ENCODE data around the gene RNF4.

The RNF4 gene

GRCh38 chr4:2448589-2448988 lies 20.3 kb upstream of the RNF4 start:
- H4K20me1 ChIP-seq (ENCODE audit: insufficient read depth, low read length): no peaks in the 10 kb centered on the region
- H3K4me1 ChIP-seq (ENCODE audit: insufficient read depth, low read length, severe bottlenecking): no peaks in the 10 kb centered on the region
- H3K4me3 ChIP-seq (ENCODE audit: low read depth, low read length, poor library complexity, severe bottlenecking): no peak overlapping the region
- no peaks in the 10 kb centered on the region for H3K79me2 ChIP-seq (ENCODE audit: insufficient read depth, low read length)
- no peaks in the 10 kb centered on the region for H3F3A ChIP-seq (ENCODE audit: insufficient read depth, low read length)
- no peaks in the 10 kb centered on the region for H3K36me3 ChIP-seq (ENCODE audit: insufficient read depth, low read length)
- H3K9ac ChIP-seq (ENCODE audit: low read length): no peak overlapping the region
- H2AFZ ChIP-seq (ENCODE audit: low read length): no peak overlapping the region
- no peak overlapping the region for H3K4me2 ChIP-seq (ENCODE audit: low read length)
- TF ChIP-seq CTCF (IDR thresholded peaks at IDR 0.05; ENCODE audit: low read length) (no peak), EZH2 (IDR thresholded peaks at IDR 0.05; ENCODE audit: borderline replicate concordance, low read length) (no peak)
- no peaks in the 10 kb centered on the region for H3K9me2 ChIP-seq (ENCODE audit: low read depth, low read length)
- H3K27me3 ChIP-seq (ENCODE audit: insufficient read depth, low read length): no peaks in the 10 kb centered on the region
- H3K27ac ChIP-seq (ENCODE audit: low read depth, low read length, poor library complexity, severe bottlenecking): no peak overlapping the region
- H3K9me3 ChIP-seq (ENCODE audit: low read length): no peaks in the 10 kb centered on the region

- H4K20me1 ChIP-seq (ENCODE audit: insufficient read depth, low read length): no peaks in the 10 kb centered on the region
- no peaks in the 10 kb centered on the region for H3K27me3 ChIP-seq (ENCODE audit: insufficient read depth, low read length)
- H3K36me3 ChIP-seq (ENCODE audit: insufficient read depth, low read length): no peaks in the 10 kb centered on the region
- no peaks in the 10 kb centered on the region for H3K9me3 ChIP-seq (ENCODE audit: low read length)
- no peak overlapping the region for H3K4me3 ChIP-seq (ENCODE audit: low read depth, low read length, poor library complexity, severe bottlenecking)
- no peaks in the 10 kb centered on the region for H3K79me2 ChIP-seq (ENCODE audit: insufficient read depth, low read length)
- H3K4me1 ChIP-seq (ENCODE audit: insufficient read depth, low read length, severe bottlenecking): no peaks in the 10 kb centered on the region
- no peak overlapping the region for H2AFZ ChIP-seq (ENCODE audit: low read length)
- H3K9ac ChIP-seq (ENCODE audit: low read length): no peak overlapping the region
- no peak overlapping the region for H3K4me2 ChIP-seq (ENCODE audit: low read length)
- no peak overlapping the region for H3K27ac ChIP-seq (ENCODE audit: low read depth, low read length, poor library complexity, severe bottlenecking)
- no peaks in the 10 kb centered on the region for H3K9me2 ChIP-seq (ENCODE audit: low read depth, low read length)
- no peaks in the 10 kb centered on the region for H3F3A ChIP-seq (ENCODE audit: insufficient read depth, low read length)
- TF ChIP-seq EZH2 (IDR thresholded peaks at IDR 0.05; ENCODE audit: borderline replicate concordance, low read length): no peak
- no peak for TF ChIP-seq CTCF (IDR thresholded peaks at IDR 0.05; ENCODE audit: low read length)
These were observed 19.9 kb upstream of the RNF4 start for GRCh38 chr4:2449051-2449450.

GRCh38 chr4:2449511-2450392 lies 19.2 kb upstream of the RNF4 start:
- no peak overlapping the region for H3K27ac ChIP-seq (ENCODE audit: low read depth, low read length, poor library complexity, severe bottlenecking)
- H3F3A ChIP-seq (ENCODE audit: insufficient read depth, low read length): no peaks in the 10 kb centered on the region
- no peaks in the 10 kb centered on the region for H3K27me3 ChIP-seq (ENCODE audit: insufficient read depth, low read length)
- TF ChIP-seq EZH2 (IDR thresholded peaks at IDR 0.05; ENCODE audit: borderline replicate concordance, low read length) (no peak), CTCF (IDR thresholded peaks at IDR 0.05; ENCODE audit: low read length) (no peak)
- H3K9me3 ChIP-seq (ENCODE audit: low read length): no peaks in the 10 kb centered on the region
- H3K4me1 ChIP-seq (ENCODE audit: insufficient read depth, low read length, severe bottlenecking): no peaks in the 10 kb centered on the region
- no peaks in the 10 kb centered on the region for H3K79me2 ChIP-seq (ENCODE audit: insufficient read depth, low read length)
- H3K4me3 ChIP-seq (ENCODE audit: low read depth, low read length, poor library complexity, severe bottlenecking): no peak overlapping the region
- no peaks in the 10 kb centered on the region for H3K9me2 ChIP-seq (ENCODE audit: low read depth, low read length)
- no peaks in the 10 kb centered on the region for H4K20me1 ChIP-seq (ENCODE audit: insufficient read depth, low read length)
- no peak overlapping the region for H3K9ac ChIP-seq (ENCODE audit: low read length)
- H2AFZ ChIP-seq (ENCODE audit: low read length): no peak overlapping the region
- H3K36me3 ChIP-seq (ENCODE audit: insufficient read depth, low read length): no peaks in the 10 kb centered on the region
- no peak overlapping the region for H3K4me2 ChIP-seq (ENCODE audit: low read length)
